ENCODE measurements around the gene MRPS34.

MRPS34 gene

DNA sequence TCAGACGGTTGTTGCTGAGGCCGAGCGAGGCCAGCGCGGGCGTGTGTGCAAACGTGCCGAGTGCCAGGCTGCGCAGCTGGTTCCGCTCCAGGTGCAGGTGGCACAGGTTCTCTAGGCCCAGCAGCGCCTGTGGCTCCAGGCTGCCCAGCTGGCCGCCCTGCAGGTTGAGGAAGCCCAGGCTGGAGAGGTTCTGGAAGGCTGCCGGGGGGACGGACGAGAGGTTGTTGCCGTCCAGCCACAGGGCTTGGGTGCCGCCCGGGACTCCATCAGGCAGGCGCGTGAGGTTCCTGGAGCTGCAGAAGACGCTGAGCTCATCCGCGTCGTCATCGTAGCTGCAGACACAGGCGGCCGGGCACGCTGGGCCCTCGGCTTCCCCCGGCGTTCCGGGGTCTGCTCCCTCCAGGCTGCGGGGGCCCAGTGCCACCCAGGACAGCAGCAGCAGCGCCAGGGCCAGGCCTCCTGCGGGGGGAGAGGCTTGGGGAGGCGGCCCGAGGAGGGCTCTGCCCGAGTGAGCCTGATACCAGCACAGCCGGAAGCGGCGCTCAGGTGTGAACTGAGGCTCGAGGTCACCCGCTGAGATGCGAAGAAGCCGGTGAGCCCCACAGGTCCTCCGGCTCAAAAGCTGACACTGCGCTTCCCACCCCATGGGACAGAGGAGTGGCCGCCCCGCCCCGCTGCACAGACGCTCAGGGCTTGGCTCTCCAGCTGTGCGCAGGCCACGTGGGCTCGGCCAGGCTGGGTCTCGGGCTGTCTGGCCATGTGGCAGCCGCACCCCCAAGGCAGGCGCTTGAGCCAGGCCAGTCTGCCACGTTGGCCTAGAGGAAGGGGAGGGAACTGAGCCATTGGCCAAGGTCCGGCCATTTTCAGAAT is 19.2 kb upstream of the MRPS34 start:
- H3K27ac ChIP-seq: no peak overlapping the region

DNA sequence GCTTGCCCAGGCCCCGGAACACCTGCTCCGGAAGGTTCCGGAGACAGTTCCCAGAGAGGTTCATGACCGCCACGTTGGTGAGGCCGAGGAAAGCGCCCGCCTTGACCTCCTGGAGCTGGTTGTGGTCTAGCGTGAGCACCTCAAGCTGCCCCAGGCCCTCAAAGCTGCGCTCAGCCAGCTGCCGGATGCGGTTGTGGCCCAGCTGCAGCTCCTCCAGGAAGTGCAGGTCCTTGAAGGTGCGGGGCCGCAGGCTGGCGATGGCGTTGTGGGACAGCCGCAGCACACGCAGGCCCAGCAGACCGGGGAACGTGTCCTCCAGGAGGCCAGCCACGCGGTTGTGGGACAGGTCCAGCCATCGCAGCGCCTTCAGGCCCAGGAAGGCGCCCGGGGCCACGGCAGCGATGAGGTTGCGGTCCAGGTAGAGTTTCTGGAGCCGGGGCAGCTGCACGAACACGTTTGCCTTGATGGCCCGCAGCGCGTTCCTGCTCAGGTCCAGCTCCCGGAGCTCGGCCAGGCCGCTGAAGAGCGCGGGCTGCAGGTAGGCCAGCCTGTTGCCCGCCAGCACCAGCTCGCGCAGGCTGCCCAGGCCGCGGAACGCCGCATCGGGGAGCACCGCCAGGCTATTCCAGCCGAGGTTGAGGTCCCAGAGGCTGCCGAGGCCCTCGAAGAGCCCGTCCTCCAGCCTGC is 18.5 kb upstream of the MRPS34 start:
- TF ChIP-seq, protein P1, sequence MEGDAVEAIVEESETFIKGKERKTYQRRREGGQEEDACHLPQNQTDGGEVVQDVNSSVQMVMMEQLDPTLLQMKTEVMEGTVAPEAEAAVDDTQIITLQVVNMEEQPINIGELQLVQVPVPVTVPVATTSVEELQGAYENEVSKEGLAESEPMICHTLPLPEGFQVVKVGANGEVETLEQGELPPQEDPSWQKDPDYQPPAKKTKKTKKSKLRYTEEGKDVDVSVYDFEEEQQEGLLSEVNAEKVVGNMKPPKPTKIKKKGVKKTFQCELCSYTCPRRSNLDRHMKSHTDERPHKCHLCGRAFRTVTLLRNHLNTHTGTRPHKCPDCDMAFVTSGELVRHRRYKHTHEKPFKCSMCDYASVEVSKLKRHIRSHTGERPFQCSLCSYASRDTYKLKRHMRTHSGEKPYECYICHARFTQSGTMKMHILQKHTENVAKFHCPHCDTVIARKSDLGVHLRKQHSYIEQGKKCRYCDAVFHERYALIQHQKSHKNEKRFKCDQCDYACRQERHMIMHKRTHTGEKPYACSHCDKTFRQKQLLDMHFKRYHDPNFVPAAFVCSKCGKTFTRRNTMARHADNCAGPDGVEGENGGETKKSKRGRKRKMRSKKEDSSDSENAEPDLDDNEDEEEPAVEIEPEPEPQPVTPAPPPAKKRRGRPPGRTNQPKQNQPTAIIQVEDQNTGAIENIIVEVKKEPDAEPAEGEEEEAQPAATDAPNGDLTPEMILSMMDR (IDR thresholded peaks at IDR 0.05): no peak

More for the DNA sequence above, 19.2 kb upstream of the MRPS34 start:
- H3K4me2 ChIP-seq (ENCODE audit: low read length): no peak overlapping the region
- no peak overlapping the region for H2AFZ ChIP-seq
- no peaks in the 10 kb centered on the region for H3K36me3 ChIP-seq (ENCODE audit: control insufficient read depth, insufficient read depth, low read length)
- H3K9ac ChIP-seq: no peak overlapping the region
- TF ChIP-seq, protein P1 (IDR thresholded peaks at IDR 0.05): no peak
- no peaks in the 10 kb centered on the region for H3K79me2 ChIP-seq
- no peak overlapping the region for H3K4me3 ChIP-seq (ENCODE audit: low read depth, low read length)
- no peaks in the 10 kb centered on the region for H3K27me3 ChIP-seq (ENCODE audit: control insufficient read depth, insufficient read depth, low read length)
- no peaks in the 10 kb centered on the region for H3K9me3 ChIP-seq (ENCODE audit: control insufficient read depth, low read length)
- no peaks in the 10 kb centered on the region for H3K4me1 ChIP-seq

GRCh38 chr16:1790611-1791255 is 17.8 kb upstream of the MRPS34 start:
- no peak overlapping the region for H2AFZ ChIP-seq
- no peak overlapping the region for H3K4me3 ChIP-seq (ENCODE audit: low read depth, low read length)
- H3K4me2 ChIP-seq (ENCODE audit: low read length): no peak overlapping the region
- TF ChIP-seq, protein P1 (IDR thresholded peaks at IDR 0.05): no peak
- no peaks in the 10 kb centered on the region for H3K27me3 ChIP-seq (ENCODE audit: control insufficient read depth, insufficient read depth, low read length)
- peaks cover 12% of the 10 kb centered on the region for H3K79me2 ChIP-seq
- no peaks in the 10 kb centered on the region for H3K4me1 ChIP-seq
- H3K9me3 ChIP-seq (ENCODE audit: control insufficient read depth, low read length): no peaks in the 10 kb centered on the region
- no peaks in the 10 kb centered on the region for H3K36me3 ChIP-seq (ENCODE audit: control insufficient read depth, insufficient read depth, low read length)
- H3K27ac ChIP-seq: no peak overlapping the region
- H3K9ac ChIP-seq: no peak overlapping the region

More for the DNA sequence above, 18.5 kb upstream of the MRPS34 start:
- Histone ChIP-seq H3K4me3 (ENCODE audit: low read depth, low read length) (no peak overlapping the region), H3K79me2 (peaks cover 5% of the 10 kb centered on the region), H2AFZ (no peak overlapping the region), H3K27ac (no peak overlapping the region), H3K4me2 (ENCODE audit: low read length) (no peak overlapping the region), H3K9me3 (ENCODE audit: control insufficient read depth, low read length) (no peaks in the 10 kb centered on the region), H3K27me3 (ENCODE audit: control insufficient read depth, insufficient read depth, low read length) (no peaks in the 10 kb centered on the region), H3K36me3 (ENCODE audit: control insufficient read depth, insufficient read depth, low read length) (no peaks in the 10 kb centered on the region), H3K9ac (no peak overlapping the region), H3K4me1 (no peaks in the 10 kb centered on the region)

DNA sequence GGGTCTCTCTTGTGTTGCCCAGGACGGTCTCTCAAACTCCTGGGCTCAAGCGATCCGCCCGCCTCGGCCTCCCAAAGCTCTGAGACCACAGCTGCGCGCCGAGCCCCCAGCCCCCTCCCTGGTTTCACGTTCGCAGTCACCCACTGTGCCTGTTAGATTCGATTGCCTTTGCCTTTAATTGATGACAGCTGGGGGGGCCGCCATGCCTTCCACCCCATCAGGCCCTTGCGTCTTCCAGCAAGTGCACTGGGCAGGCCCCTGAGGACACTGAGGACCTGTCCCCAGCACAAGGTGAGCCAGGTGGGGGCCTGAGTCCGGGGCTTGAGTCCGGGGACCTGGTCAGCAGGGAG is 17.3 kb upstream of the MRPS34 start:
- H3K4me2 ChIP-seq (ENCODE audit: low read length): no peak overlapping the region
- H3K27ac ChIP-seq: no peak overlapping the region
- H3K4me1 ChIP-seq: no peaks in the 10 kb centered on the region
- TF ChIP-seq, protein P1 (IDR thresholded peaks at IDR 0.05): no peak
- H3K27me3 ChIP-seq (ENCODE audit: control insufficient read depth, insufficient read depth, low read length): no peaks in the 10 kb centered on the region
- H3K79me2 ChIP-seq: peaks cover 17% of the 10 kb centered on the region
- no peaks in the 10 kb centered on the region for H3K36me3 ChIP-seq (ENCODE audit: control insufficient read depth, insufficient read depth, low read length)
- no peaks in the 10 kb centered on the region for H3K9me3 ChIP-seq (ENCODE audit: control insufficient read depth, low read length)
- H2AFZ ChIP-seq: no peak overlapping the region
- H3K4me3 ChIP-seq (ENCODE audit: low read depth, low read length): no peak overlapping the region
- H3K9ac ChIP-seq: no peak overlapping the region
